Erythroblast (primary cell): Measurements from ENCODE around the gene VEGFB.

ENCODE experiments used
- GATA1 ChIP-seq: IDR thresholded peaks from 2 replicates; pipeline ENCODE4 v1.6.1; 2011; ENCODE audit warnings: low read depth, mild to moderate bottlenecking, control low read depth, low read length, moderate library complexity
- POLR2A ChIP-seq: IDR thresholded peaks from 2 replicates; pipeline ENCODE4 v1.6.1; 2011; ENCODE audit warnings: mild to moderate bottlenecking, low read length

DNA sequence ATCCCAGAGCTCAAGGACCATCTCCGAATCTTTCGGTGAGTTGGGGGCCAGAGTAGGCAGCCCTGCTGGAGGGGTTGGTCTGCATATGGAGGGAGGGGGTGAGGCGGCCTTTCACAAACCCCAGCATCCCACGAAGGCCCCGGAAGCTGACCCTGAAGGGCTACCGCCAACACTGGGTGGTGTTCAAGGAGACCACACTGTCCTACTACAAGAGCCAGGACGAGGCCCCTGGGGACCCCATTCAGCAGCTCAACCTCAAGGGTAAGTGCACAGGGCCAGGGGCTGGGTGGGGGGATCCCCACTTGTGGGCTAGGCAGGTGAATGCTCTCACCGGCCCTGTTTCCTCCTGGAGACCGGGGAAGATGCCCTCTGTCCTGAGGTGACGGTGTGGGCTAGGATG, 14.6 kb upstream of the VEGFB start:
- TF ChIP-seq POLR2A (peak; percentile 15), GATA1 (no peak)
